Tibial artery (tissue), 4 donors: ENCODE measurements around the gene TMOD2.
A peak's percentile ranks its signal among the peaks of the same experiment; 100 is the strongest.

Experiments used
- DNase-seq, 2 donors: peaks; one replicate each; pipeline ENCODE4 v3.0.0-alpha.2; 2019
- H3K27ac ChIP-seq, 2 donors: fragments of 200-600 bp; sonication (generic) in 1 of 2; 1 replicate in 1 of 2; 2 replicates in 1 of 2; pipeline ENCODE4 v1.5.1; 2018 to 2019; ENCODE audit warnings: mild to moderate bottlenecking in 1 of 2
- H3K27me3 ChIP-seq, 2 donors: fragments of 200-600 bp; sonication (generic) in 1 of 2; one replicate each; pipeline versions ENCODE4 v1.5.1 to v1.6.0; 2016 to 2019
- H3K36me3 ChIP-seq, 3 donors: fragments of 200-600 bp; sonication (generic) in 2 of 3; one replicate each; pipeline ENCODE4 v1.5.1; 2016 to 2019; ENCODE audit warnings: mild to moderate bottlenecking in 2 of 3
- H3K4me1 ChIP-seq, 4 donors: fragments of 200-600 bp; sonication (generic) in 2 of 4; 1 replicate in 3 of 4; 2 replicates in 1 of 4; pipeline ENCODE4 v1.5.1; 2016 to 2019
- H3K4me3 ChIP-seq, 2 donors: fragments of 200-600 bp; sonication (generic) in 1 of 2; 1 replicate in 1 of 2; 2 replicates in 1 of 2; pipeline ENCODE4 v1.5.1; 2018 to 2019; ENCODE audit warnings: mild to moderate bottlenecking in 2 of 2
- H3K9me3 ChIP-seq, 3 donors: fragments of 200-600 bp; sonication (generic) in 1 of 3; one replicate each; pipeline ENCODE4 v1.5.1; 2016 to 2019
- intact Hi-C: fragments of 100-400 bp; cut with DNase I; formaldehyde crosslinking; loops from one replicate; pipeline ENCODE4 v1.15.0; 2023; ENCODE audit warnings: low total_unique reads
- TF ChIP-seq, protein P1 (sequence below), 2 experiments: fragments of 200-600 bp in 1 of 2; fragments of 450-650 bp in 1 of 2; IDR thresholded peaks; one replicate each; pipeline ENCODE4 v1.5.1; 2017 to 2019; ENCODE audit warnings: antibody characterized with exemption in 2 of 2, mild to moderate bottlenecking in 1 of 2, moderate library complexity in 1 of 2

The TMOD2 gene

DNA sequence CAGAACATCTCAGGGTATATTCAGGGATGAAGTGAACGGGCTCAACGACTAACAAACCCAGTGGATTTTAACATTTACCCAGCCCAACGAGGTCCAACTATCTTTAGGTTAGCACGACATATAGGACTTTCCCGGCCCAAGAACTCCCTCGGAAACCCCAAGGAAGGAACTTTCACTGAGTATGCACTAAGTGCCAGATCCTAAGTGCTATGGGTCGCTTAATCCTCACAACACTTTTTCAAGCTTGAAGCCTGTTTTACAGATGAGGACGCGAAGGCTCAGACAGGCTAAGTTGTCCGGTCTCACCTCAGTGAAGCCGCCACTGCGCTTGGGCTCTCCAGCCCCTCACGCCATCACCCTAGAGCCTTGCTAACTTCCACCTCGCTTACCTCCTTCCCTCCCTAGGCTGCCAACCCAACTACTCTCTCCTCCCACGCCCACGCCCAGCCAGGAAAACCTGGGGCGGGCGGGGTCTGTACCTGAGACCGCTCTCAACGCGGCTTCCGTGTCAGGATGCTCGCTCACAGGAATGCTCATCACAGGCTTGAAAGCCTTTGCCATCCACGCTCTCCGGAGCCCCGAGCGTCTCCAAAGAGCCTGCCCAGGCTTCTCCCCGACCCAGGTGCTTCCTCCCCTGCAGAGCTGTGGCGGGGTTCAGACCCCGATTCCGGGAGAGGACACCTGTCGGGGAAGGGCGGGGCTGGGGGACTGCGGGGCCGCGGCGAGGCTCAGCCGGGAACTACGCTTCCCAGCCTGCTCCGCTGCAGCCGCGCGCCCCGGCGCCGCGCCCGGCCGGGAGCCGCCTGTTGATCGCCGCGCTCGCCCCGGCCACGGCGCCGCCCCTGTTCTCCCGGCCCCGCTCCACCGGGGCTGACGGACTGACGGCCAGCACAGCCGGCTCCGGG, at the start of gene TMOD2:
TMOD2 (plus strand) TSS at position 806 of the 905 bp plus-strand sequence. CDS start 14,845 bp downstream, outside the sequence.
- Histone ChIP-seq H3K27me3 (no peaks in the 10 kb centered on the region), H3K27ac (peak within 1 kb of the TSS; percentile 43 to 63), H3K9me3 (no peaks in the 10 kb centered on the region), H3K4me3 (peak within 1 kb of the TSS; percentile 71 to 79), H3K4me1 (peaks cover 0 to 14% (median 5%) of the 10 kb centered on the region in 4 donors), H3K36me3 (no peaks in the 10 kb centered on the region)
- intact Hi-C loops, result no loop called here
- TF ChIP-seq, protein P1, sequence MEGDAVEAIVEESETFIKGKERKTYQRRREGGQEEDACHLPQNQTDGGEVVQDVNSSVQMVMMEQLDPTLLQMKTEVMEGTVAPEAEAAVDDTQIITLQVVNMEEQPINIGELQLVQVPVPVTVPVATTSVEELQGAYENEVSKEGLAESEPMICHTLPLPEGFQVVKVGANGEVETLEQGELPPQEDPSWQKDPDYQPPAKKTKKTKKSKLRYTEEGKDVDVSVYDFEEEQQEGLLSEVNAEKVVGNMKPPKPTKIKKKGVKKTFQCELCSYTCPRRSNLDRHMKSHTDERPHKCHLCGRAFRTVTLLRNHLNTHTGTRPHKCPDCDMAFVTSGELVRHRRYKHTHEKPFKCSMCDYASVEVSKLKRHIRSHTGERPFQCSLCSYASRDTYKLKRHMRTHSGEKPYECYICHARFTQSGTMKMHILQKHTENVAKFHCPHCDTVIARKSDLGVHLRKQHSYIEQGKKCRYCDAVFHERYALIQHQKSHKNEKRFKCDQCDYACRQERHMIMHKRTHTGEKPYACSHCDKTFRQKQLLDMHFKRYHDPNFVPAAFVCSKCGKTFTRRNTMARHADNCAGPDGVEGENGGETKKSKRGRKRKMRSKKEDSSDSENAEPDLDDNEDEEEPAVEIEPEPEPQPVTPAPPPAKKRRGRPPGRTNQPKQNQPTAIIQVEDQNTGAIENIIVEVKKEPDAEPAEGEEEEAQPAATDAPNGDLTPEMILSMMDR (IDR thresholded peaks at IDR 0.05), result no peak
- DNase-seq, result peak in 1 of 2 donors; percentile 71

DNA sequence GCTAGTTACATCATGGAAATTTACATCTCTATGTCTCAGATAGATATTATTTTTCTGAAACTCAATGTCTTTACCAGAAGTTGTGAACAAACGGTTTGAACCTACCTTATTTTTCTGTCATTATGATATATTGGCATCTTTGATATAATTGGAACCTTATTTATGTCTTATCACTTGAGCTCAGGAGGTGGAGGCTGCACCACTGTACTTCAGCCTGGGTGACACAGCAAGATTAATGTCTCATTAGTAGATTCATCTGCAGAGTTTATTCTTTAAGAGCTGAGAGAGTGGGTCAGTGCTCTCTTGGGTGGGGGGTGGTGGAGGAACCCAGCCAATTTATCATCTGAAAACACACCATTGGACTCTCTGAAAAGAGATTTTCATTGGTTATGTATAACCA, 48.7 kb upstream of the TMOD2 start:
- H3K27me3 ChIP-seq, result no peaks in the 10 kb centered on the region
- H3K27ac ChIP-seq, result no peak overlapping the region
- no peaks in the 10 kb centered on the region for H3K4me1 ChIP-seq
- H3K9me3 ChIP-seq, result no peaks in the 10 kb centered on the region
- H3K4me3 ChIP-seq, result no peak overlapping the region
- no peak for DNase-seq
- intact Hi-C loops, result no loop called here
- TF ChIP-seq, protein P1 (IDR thresholded peaks at IDR 0.05), result no peak
- no peaks in the 10 kb centered on the region for H3K36me3 ChIP-seq

DNA sequence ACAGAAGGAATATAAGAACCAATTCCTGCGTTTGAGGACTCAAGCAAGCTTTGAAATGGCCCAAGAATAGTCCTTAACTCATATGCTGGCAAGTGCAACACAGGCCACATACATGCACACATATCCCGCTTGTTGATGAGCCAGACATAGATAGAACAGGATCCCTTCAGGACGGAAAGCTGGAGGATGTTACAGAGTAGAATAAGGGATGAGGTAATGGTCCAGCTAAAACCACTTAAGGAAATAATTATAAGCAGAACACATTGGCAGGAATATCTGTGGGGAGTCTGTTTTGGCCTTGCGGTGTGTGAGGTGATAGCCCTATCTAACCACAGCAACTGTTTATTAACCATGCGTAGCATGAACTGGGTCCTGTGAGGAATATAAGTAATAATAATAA, 45.1 kb upstream of the TMOD2 start:
- Histone ChIP-seq H3K27ac (no peak overlapping the region), H3K4me3 (no peak overlapping the region)

DNA sequence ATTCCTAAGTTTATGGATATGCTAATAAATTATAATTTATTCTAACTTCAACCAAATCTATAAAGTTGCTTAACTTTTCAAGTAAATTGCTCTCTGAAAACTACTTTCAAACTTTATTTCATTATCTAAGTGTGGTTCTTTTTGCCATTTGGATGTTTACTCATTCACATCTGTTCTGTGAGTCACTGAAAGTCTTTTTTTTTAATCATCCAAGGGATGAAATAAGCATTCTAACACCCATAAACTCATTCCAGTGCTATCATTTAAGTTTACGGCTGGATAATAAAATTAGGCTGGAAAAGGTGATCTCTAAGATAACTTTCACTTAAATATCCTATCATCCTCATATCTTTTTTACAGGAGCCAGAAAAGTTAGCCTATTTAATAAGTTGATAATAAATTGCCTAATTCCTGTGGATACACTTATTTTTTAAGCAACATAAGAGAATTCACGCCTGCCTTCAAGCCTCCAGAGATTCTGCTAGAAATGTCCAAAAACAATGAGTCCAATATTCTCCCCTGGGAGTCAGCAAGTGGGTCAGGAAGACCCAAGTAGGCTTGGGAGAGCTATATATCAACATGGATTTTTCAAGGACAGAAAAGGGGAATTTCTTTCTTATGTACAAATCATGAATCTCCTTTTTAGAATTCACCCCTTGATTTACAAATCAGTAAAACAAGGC, 44.3 kb upstream of the TMOD2 start:
- Histone ChIP-seq H3K27ac (no peak overlapping the region), H3K4me1 (no peaks in the 10 kb centered on the region), H3K36me3 (no peaks in the 10 kb centered on the region), H3K9me3 (no peaks in the 10 kb centered on the region), H3K27me3 (no peaks in the 10 kb centered on the region), H3K4me3 (no peak overlapping the region)
- intact Hi-C loops, result no loop called here
- DNase-seq, result no peak
- TF ChIP-seq, protein P1 (IDR thresholded peaks at IDR 0.05), result no peak

More for the DNA sequence above, 45.1 kb upstream of the TMOD2 start:
- intact Hi-C loops, result no loop called here
- TF ChIP-seq, protein P1 (IDR thresholded peaks at IDR 0.05), result no peak
- no peak for DNase-seq
- Histone ChIP-seq H3K27me3 (no peaks in the 10 kb centered on the region), H3K36me3 (no peaks in the 10 kb centered on the region), H3K9me3 (no peaks in the 10 kb centered on the region), H3K4me1 (no peaks in the 10 kb centered on the region)

DNA sequence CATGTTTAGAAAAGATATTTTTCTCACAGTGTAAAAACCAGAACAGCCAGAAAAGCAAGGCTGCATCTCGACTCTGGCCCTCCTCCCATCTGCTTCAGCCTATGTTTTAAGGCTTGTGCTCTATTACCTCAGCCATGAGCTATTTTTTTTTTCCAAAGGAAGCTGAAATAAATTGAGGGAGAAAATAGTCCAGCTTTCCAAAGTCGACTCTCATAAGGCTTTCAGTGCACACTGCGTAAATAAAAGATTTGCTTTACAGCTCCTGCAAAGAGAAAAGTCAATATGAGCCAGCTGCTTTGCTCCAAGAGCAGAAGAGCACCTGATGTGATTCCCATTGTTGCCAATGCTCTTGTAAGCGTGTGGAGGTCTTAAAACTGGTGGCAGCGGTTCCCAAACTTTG, 43.4 kb upstream of the TMOD2 start:
- no peaks in the 10 kb centered on the region for H3K4me1 ChIP-seq
- no peak for DNase-seq
- TF ChIP-seq, protein P1 (IDR thresholded peaks at IDR 0.05), result no peak
- no peaks in the 10 kb centered on the region for H3K36me3 ChIP-seq
- H3K9me3 ChIP-seq, result no peaks in the 10 kb centered on the region
- no peaks in the 10 kb centered on the region for H3K27me3 ChIP-seq
- H3K4me3 ChIP-seq, result no peak overlapping the region
- intact Hi-C loops, result no loop called here
- no peak overlapping the region for H3K27ac ChIP-seq
